WTC11 (cell line): ENCODE measurements around the gene SPTLC3.

ENCODE experiments used
- ATF3 ChIP-seq: sonication (generic); formaldehyde crosslinking; conservative IDR thresholded peaks from 2 replicates; pipeline ENCODE4 v1.8.1; 2022; ENCODE audit warnings: mild to moderate bottlenecking, missing genetic modification reagents
- CBFB ChIP-seq: sonication (generic); formaldehyde crosslinking; IDR thresholded peaks from 2 replicates; pipeline ENCODE4 v1.8.1; 2022; ENCODE audit warnings: mild to moderate bottlenecking, low read depth, missing genetic modification reagents
- ESRRA ChIP-seq: sonication (generic); formaldehyde crosslinking; IDR thresholded peaks from 2 replicates; pipeline ENCODE4 v1.8.1; 2022; ENCODE audit warnings: mild to moderate bottlenecking, missing genetic modification reagents, borderline replicate concordance
- IRF1 ChIP-seq: sonication (generic); formaldehyde crosslinking; IDR thresholded peaks from 2 replicates; pipeline ENCODE4 v1.8.0; 2023; ENCODE audit warnings: missing genetic modification reagents
- MAX ChIP-seq: sonication (generic); formaldehyde crosslinking; IDR thresholded peaks from 2 replicates; pipeline ENCODE4 v1.8.0; 2022; ENCODE audit warnings: mild to moderate bottlenecking, missing genetic modification reagents
- PRDM15 ChIP-seq: sonication (generic); formaldehyde crosslinking; IDR thresholded peaks from 2 replicates; pipeline ENCODE4 v1.8.0; 2022; ENCODE audit warnings: missing genetic modification reagents
- SP1 ChIP-seq: sonication (generic); formaldehyde crosslinking; conservative IDR thresholded peaks from 2 replicates; pipeline ENCODE4 v1.8.1; 2022; ENCODE audit warnings: missing genetic modification reagents
- TEAD4 ChIP-seq: sonication (generic); formaldehyde crosslinking; IDR thresholded peaks from 2 replicates; pipeline ENCODE4 v1.8.0; 2022; ENCODE audit warnings: mild to moderate bottlenecking, missing genetic modification reagents
- ZNF671 ChIP-seq: fragments of 250-450 bp; sonication (Bioruptor Pico); IDR thresholded peaks from 2 replicates; pipeline ENCODE4 v1.8.0; 2021; ENCODE audit warnings: mild to moderate bottlenecking
- TF ChIP-seq, protein P1 (sequence below): sonication (generic); formaldehyde crosslinking; IDR thresholded peaks from 2 replicates; pipeline ENCODE4 v1.8.1; 2023; ENCODE audit warnings: mild to moderate bottlenecking, missing genetic modification reagents, moderate library complexity
- TF ChIP-seq, protein P2 (sequence below): fragments of 200-600 bp; IDR thresholded peaks from 2 replicates; pipeline ENCODE4 v1.8.0; 2022; ENCODE audit warnings: antibody characterized with exemption
- TF ChIP-seq, protein P3 (sequence below): sonication (generic); formaldehyde crosslinking; IDR thresholded peaks from 2 replicates; pipeline ENCODE4 v1.8.1; 2022; ENCODE audit warnings: low read depth, missing genetic modification reagents, borderline replicate concordance

DNA sequence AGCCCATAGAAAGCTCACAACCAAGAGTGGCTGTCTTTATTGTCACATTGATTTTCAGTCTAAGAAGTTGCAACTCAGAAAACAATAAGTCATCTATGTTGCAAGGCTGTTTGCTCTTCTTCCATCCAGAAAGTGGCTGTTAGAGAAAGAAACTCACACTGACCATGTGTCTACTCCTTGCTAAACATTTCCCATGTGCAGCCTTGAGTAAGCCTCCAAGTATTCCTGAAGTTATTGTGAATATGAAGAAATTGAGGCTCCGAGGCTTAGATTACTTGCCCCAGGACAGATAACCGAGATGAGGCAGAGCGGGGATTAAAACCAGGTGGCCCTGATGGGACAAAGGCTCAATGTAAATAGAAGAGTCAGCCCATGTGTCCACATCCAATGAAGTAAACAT, 105.0 kb downstream of the SPTLC3 start:
- TF ChIP-seq CBFB (no peak), PRDM15 (CRISPR knock-in tag) (no peak), SP1 (CRISPR knock-in tag) (no peak), MAX (no peak), TEAD4 (CRISPR knock-in tag) (no peak), ESRRA (CRISPR knock-in tag) (no peak), ATF3 (CRISPR knock-in tag) (no peak), IRF1 (no peak), ZNF671 (CRISPR knock-in tag) (no peak)
- TF ChIP-seq, protein P1, sequence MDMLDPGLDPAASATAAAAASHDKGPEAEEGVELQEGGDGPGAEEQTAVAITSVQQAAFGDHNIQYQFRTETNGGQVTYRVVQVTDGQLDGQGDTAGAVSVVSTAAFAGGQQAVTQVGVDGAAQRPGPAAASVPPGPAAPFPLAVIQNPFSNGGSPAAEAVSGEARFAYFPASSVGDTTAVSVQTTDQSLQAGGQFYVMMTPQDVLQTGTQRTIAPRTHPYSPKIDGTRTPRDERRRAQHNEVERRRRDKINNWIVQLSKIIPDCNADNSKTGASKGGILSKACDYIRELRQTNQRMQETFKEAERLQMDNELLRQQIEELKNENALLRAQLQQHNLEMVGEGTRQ (CRISPR knock-in tag): no peak
- TF ChIP-seq, protein P2, sequence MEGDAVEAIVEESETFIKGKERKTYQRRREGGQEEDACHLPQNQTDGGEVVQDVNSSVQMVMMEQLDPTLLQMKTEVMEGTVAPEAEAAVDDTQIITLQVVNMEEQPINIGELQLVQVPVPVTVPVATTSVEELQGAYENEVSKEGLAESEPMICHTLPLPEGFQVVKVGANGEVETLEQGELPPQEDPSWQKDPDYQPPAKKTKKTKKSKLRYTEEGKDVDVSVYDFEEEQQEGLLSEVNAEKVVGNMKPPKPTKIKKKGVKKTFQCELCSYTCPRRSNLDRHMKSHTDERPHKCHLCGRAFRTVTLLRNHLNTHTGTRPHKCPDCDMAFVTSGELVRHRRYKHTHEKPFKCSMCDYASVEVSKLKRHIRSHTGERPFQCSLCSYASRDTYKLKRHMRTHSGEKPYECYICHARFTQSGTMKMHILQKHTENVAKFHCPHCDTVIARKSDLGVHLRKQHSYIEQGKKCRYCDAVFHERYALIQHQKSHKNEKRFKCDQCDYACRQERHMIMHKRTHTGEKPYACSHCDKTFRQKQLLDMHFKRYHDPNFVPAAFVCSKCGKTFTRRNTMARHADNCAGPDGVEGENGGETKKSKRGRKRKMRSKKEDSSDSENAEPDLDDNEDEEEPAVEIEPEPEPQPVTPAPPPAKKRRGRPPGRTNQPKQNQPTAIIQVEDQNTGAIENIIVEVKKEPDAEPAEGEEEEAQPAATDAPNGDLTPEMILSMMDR: no peak
- TF ChIP-seq, protein P3, sequence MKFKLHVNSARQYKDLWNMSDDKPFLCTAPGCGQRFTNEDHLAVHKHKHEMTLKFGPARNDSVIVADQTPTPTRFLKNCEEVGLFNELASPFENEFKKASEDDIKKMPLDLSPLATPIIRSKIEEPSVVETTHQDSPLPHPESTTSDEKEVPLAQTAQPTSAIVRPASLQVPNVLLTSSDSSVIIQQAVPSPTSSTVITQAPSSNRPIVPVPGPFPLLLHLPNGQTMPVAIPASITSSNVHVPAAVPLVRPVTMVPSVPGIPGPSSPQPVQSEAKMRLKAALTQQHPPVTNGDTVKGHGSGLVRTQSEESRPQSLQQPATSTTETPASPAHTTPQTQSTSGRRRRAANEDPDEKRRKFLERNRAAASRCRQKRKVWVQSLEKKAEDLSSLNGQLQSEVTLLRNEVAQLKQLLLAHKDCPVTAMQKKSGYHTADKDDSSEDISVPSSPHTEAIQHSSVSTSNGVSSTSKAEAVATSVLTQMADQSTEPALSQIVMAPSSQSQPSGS: no peak
